HG02763 (cell line): ENCODE data around the gene FRAS1.
"Not testable (repeated sequence)": the region's sequence is repeated elsewhere in the genome, so short reads cannot be mapped to it uniquely, and the experiment has no call there.

Source experiments
- ATAC-seq: cut with Tn5 transposase; IDR thresholded peaks from one replicate; pipeline ENCODE4 v1.9.1; 2021; ENCODE audit warnings: mild to moderate bottlenecking, moderate library complexity; ENCODE audit not compliant: unreplicated experiment

FRAS1 gene

GRCh38 chr4:78119698-78120097 is 62.6 kb downstream of the FRAS1 start:
- no peak for ATAC-seq

GRCh38 chr4:78120144-78120880 is 63.2 kb downstream of the FRAS1 start:
- no peak for ATAC-seq

- ATAC-seq = no peak
These were observed 64.3 kb downstream of the FRAS1 start for GRCh38 chr4:78121338-78121904.

- not testable (repeated sequence) for ATAC-seq
These were observed 68.8 kb downstream of the FRAS1 start for GRCh38 chr4:78125834-78126331.

GRCh38 chr4:78129383-78130108 is 72.4 kb downstream of the FRAS1 start:
- no peak for ATAC-seq

- ATAC-seq = no peak
These were observed 74.3 kb downstream of the FRAS1 start for GRCh38 chr4:78131403-78131802.

- ATAC-seq = no peak
These were observed 79.3 kb downstream of the FRAS1 start for GRCh38 chr4:78136109-78137081.

- no peak for ATAC-seq
These were observed 80.4 kb downstream of the FRAS1 start for GRCh38 chr4:78137532-78137931.

- no peak for ATAC-seq
These were observed 81.1 kb downstream of the FRAS1 start for GRCh38 chr4:78138252-78138651.

- ATAC-seq = no peak
These were observed 86.5 kb downstream of the FRAS1 start for GRCh38 chr4:78143634-78144033.

- no peak for ATAC-seq
These were observed 87.9 kb downstream of the FRAS1 start for GRCh38 chr4:78145008-78145407.

GRCh38 chr4:78145622-78146021 is 88.5 kb downstream of the FRAS1 start:
- no peak for ATAC-seq

GRCh38 chr4:78149751-78150542 is 92.8 kb downstream of the FRAS1 start:
- no peak for ATAC-seq

GRCh38 chr4:78150543-78150864 is 93.4 kb downstream of the FRAS1 start:
- ATAC-seq = no peak

GRCh38 chr4:78152795-78153194 is 95.7 kb downstream of the FRAS1 start:
- no peak for ATAC-seq

GRCh38 chr4:78154972-78155590 is 98.0 kb downstream of the FRAS1 start:
- no peak for ATAC-seq

GRCh38 chr4:78155616-78156105 is 98.5 kb downstream of the FRAS1 start:
- ATAC-seq = no peak

GRCh38 chr4:78156520-78156919 is 99.4 kb downstream of the FRAS1 start:
- no peak for ATAC-seq

GRCh38 chr4:78162342-78162741 is 105.2 kb downstream of the FRAS1 start:
- no peak for ATAC-seq
